Choroid plexus epithelial cell (primary cell): ENCODE data around the gene LGR5.
A peak's percentile ranks its signal among the peaks of the same experiment; 100 is the strongest.

Experiments
- DNase-seq: peaks from one replicate; pipeline ENCODE4 v3.0.0-alpha.2; 2010; ENCODE audit warnings: low read depth
- H3K4me3 ChIP-seq: 2 replicates; pipeline ENCODE4 v1.5.1; 2011; ENCODE audit warnings: low read depth, mild to moderate bottlenecking, control low read depth, low read length, moderate library complexity
- CTCF ChIP-seq: conservative IDR thresholded peaks from 2 replicates; pipeline ENCODE4 v1.5.1; 2011; ENCODE audit warnings: low read depth, mild to moderate bottlenecking, control low read depth, inconsistent platforms, low read length, moderate library complexity

Gene LGR5

DNA sequence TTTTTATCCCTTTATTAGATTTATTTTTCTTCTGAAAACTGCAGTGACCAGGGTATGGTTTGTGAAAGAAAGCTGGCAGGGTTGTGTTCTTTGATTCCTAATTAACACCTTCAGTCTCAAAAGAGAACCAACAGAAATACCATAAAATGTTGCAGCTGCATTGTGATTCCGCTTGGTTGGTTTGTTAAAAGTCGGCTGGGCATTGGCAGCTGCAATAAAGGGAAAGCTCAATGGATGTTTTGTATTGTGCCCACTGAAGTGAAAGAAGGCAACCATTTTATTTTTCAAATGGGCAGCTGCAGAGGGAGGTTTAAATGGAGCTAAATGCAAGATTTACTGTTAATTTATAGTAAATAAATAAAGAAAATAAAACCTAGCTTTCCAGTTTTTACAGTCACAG is 16.7 kb downstream of the LGR5 start:
- no peak for DNase-seq
- no peak for TF ChIP-seq CTCF
- H3K4me3 ChIP-seq = no peak overlapping the region

GRCh38 chr12:71456990-71457389 is 17.4 kb downstream of the LGR5 start:
- no peak for DNase-seq
- H3K4me3 ChIP-seq = no peak overlapping the region
- no peak for TF ChIP-seq CTCF

GRCh38 chr12:71460318-71460717 is 20.7 kb downstream of the LGR5 start:
- no peak overlapping the region for H3K4me3 ChIP-seq
- no peak for TF ChIP-seq CTCF
- DNase-seq = no peak

- DNase-seq = no peak
- no peak for TF ChIP-seq CTCF
- H3K4me3 ChIP-seq = no peak overlapping the region
Observed at GRCh38 chr12:71460850-71461609, 21.4 kb downstream of the LGR5 start.

DNA sequence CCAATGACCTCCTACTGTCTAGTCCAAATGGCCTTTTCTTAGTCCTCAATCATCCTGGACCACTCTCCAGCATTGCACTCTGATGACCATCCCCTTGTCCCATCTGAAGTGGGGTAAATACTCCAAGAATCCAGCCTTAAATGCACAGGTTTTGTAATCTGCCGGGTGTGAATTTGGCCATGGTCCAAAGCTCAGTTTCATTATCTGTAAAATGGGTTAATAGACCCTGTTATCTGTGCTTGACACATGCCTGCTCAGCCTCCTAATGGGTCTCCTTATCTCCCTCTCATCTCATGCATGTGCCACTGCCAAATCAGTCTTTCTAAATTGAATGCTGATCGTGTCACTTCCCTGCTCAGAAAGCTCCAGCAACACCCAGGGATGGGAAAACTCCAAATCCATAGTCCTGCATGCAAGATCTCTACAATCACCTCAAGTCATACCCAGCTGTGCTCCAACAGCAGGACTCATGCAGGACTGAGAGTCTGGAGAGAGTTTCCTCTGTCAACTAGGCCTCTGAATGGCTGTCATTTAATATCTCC is 22.3 kb downstream of the LGR5 start:
- no peak for TF ChIP-seq CTCF
- no peak overlapping the region for H3K4me3 ChIP-seq
- DNase-seq = no peak

DNA sequence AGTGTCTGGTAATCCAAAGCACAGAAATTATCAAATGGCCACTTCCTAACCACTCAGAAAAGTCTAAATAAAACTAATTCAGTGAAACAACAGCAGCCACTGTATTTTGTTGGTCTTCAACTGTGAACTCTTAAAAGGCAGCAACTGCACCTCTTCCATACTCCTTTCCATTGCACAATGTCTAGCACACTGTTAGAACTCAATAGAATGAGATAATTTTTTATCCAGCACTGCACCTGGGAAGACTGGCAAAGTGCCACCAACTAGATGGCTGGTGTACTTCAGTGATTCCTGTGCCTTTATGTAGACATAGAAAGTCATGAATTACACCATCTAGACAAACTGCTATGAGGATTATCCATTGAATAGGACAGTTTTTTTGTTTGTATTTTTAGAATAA is 26.2 kb downstream of the LGR5 start:
- DNase-seq = no peak
- no peak overlapping the region for H3K4me3 ChIP-seq
- no peak for TF ChIP-seq CTCF

DNA sequence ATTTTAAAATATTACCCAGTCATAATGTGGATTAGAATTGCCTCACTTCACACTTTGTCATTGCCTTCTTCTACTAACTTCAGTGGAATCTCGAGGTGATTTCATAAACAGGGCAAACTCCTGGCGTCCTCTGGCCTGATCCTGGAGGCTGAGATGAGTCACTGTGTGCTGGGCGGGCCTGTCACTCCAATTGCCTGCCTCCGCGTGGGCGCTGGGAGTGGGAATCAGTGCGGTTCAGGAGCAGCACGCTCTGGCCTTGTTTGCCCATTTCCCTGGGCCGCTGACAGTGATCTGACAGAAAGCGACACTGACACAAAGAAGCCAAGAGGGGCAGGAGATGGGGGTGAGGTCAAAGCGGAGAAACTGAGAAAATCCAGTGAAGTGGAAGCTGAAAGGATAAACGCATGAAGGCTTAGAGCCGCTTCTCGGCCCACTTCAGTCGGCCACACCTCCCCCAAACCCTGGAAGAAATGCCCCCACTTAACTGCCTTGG is 29.7 kb downstream of the LGR5 start:
- DNase-seq = peak; percentile 40
- no peak overlapping the region for H3K4me3 ChIP-seq
- no peak for TF ChIP-seq CTCF
